Endometrial microvascular endothelial cells (primary cell): ENCODE measurements around the gene RCBTB1. TPM values are rescaled to one million over a fixed set of nuclear protein-coding genes. Genes with fewer than 3 reads are reported as not detected.
"Not testable (repeated sequence)": the region's sequence is repeated elsewhere in the genome, so short reads cannot be mapped to it uniquely, and the experiment has no call there.

Source experiments
- in situ Hi-C: cut with HindIII; loops from 2 replicates; pipeline ENCODE4 v1.10.0; 2017; ENCODE audit warnings: low sequenced_read_pairs, low pct_unique_long_range_greater_than_20kb; ENCODE audit errors: inconsistent ontology term
- total RNA-seq: library from RNA; depleted of rRNA; stranded (reverse); fragments of >200 nt; gene quantifications from one replicate; pipeline ENCODE4 v1.2.3, GENCODE V29; 2015; ENCODE audit errors: inconsistent ontology term

The RCBTB1 gene
- total RNA-seq, 1 donor from 2014 or later: 19.1 TPM

GRCh38 chr13:49566461-49566860 is 18.9 kb downstream of the RCBTB1 start:
- in situ Hi-C loops: no loop called here

DNA sequence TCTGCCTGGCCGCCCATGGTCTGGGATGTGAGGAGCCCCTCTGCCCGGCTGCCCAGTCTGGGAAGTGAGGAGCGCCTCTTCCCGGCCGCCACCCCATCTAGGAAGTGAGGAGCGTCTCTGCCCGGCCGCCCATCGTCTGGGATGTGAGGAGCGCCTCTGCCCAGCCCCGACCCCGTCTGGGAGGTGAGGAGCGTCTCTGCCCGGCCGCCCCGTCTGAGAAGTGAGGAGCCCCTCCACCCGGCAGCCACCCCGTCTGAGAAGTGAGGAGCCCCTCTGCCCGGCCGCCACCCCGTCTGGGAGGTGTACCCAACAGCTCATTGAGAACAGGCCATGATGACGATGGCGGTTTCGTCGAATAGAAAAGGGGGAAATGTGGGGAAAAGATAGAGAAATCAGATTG is 19.9 kb downstream of the RCBTB1 start:
- in situ Hi-C loops: not testable (repeated sequence)

GRCh38 chr13:49563516-49563915 is 21.8 kb downstream of the RCBTB1 start:
- in situ Hi-C loops: no loop called here

- in situ Hi-C loops: no loop called here
Measured at GRCh38 chr13:49561062-49561410, 24.3 kb downstream of the RCBTB1 start.

- in situ Hi-C loops: no loop called here
Measured at GRCh38 chr13:49560270-49561061, 24.9 kb downstream of the RCBTB1 start.

DNA sequence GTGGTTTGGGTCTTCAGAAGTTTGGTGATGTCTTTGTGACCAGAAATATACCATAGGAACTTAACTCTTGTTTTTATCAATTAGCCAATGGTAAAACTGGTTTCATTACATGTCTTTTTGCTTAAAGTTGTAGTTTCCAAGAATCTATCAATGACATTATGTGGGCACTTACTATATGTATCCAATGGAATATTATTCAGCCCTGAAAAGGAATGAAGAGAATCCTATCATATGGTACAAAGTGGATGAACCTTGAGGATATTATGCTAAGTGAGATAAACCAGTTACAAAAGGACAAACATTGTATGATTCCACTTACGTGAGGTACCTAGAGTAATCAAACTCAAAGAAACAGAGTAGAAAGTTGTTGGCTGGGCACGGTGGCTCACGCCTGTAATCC is 26.4 kb downstream of the RCBTB1 start:
- in situ Hi-C loops: no loop called here

GRCh38 chr13:49554387-49554786 is 31.0 kb downstream of the RCBTB1 start:
- in situ Hi-C loops: no loop called here

GRCh38 chr13:49553888-49554287 is 31.5 kb downstream of the RCBTB1 start:
- in situ Hi-C loops: no loop called here

- in situ Hi-C loops: no loop called here
Measured at GRCh38 chr13:49550942-49551644, 34.3 kb downstream of the RCBTB1 start.

- in situ Hi-C loops: no loop called here
Measured at GRCh38 chr13:49549289-49549688, 36.1 kb downstream of the RCBTB1 start.

- in situ Hi-C loops: no loop called here
Measured at GRCh38 chr13:49546561-49546960, 38.8 kb downstream of the RCBTB1 start.

DNA sequence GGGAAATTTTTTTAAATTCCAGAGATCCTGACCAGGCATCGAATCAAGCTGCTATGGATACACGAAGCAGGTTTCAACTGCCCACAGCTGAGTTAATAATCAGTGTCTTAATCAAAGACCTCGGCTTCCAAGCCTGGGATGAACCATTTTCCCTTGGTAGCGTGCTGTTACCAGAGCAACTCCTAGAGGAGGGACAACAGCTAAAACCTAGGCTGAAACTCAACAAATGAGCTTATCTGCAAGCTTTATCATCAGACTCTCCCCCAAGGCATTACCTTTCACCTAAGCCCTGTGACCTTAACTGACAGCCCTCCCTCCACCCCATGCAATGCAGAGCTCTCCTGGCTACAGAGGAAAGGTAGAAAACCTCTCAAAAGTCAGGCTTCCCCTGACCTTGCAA is 39.7 kb downstream of the RCBTB1 start:
- in situ Hi-C loops: no loop called here

DNA sequence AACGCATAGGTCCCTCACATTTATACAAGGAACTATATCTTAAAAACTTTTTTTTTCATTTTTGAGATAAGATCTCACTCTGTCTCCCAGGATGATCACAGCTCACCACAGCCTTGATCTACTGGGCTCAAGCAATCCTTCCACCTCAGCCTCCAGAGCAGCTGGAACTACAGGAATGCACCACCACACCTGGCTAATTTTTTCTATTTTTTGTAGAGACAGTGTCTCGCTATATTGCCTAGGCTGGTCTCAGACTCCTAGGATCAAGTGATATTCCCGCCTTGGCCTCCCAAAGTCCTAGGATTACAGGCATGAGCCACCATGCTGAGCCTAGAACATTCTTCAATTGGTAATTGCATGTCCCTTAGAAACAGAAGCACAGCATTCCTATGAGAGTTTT is 41.7 kb downstream of the RCBTB1 start:
- in situ Hi-C loops: no loop called here

GRCh38 chr13:49540552-49540951 is 44.8 kb downstream of the RCBTB1 start:
- in situ Hi-C loops: no loop called here

- in situ Hi-C loops: no loop called here
Measured at GRCh38 chr13:49539746-49540145, 45.6 kb downstream of the RCBTB1 start.

DNA sequence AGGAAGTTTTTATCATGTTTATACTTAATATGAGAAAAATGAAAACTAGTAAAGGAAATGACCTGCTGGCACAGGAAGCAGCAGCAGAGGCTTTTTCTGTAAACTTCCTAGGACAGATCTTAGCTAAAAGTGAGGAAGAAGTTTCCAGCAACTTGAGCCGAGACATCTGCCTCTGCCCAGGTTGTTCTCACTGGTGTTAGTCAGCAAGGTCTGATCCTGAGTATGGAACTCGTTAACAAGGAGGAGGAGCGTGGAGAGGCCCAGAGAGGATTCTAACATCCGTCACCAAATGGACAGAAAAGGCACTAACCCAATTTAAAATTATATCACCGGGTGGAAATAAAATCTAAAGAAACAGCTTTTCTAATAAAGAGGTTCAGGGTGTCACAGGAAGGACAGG is 46.0 kb downstream of the RCBTB1 start:
- in situ Hi-C loops: no loop called here

DNA sequence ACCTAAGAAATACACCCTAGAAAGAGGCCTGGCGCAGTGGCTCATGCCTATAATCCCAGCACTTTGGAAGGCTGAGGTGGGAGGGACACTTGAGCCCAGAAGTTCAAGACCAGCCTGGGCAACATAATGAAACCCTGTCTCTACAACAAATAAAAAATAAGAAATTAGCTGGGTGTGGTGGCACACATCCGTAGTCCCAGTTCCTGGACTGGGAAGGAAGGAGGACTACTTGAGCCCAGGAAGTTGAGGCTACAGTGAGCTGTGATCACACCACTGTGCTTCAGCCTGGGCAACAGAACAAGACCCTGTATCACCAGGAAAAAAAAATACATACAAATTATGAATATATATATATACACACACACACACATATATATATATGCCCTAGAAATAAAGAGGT is 47.0 kb downstream of the RCBTB1 start:
- in situ Hi-C loops: no loop called here

DNA sequence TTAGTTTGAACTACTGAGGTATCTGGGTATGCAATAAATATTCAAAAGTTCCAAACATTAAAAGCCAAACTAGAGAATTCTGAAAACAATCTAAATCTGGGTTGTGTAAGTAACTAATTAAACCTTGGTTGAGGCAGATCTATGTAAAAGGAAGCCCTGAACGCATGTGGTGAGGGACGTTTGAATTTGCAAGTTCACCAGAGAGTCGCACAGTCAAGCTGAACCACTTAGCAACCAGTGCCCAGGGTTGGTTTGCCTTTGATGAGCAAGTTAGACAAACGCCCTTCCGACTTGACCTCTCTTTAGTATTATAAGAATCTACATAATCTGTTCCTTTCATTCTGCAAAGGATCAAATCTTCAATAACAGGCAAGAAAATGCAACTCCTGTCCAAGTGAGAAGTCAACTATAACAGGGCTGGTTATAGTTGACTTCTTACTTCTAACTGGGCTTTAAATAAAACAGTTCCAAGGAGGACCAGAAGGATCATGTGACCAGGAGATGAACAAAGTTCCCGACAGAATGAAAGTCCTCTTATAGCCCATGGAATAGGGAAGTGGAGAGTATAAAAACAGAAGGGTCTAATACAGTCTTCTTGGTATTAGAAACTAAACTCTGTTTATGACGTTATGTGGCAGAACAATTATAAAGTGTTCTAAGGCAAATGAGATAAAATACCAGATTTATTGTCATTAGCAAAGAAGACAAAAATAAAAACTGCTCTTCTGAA is 49.0 kb downstream of the RCBTB1 start:
- in situ Hi-C loops: no loop called here

- in situ Hi-C loops: no loop called here
Measured at GRCh38 chr13:49533591-49534269, 51.6 kb downstream of the RCBTB1 start.
